Measurements from ENCODE around the gene STAT6. TPM values are rescaled to one million over a fixed set of nuclear protein-coding genes. Genes with fewer than 3 reads are reported as not detected.

The STAT6 gene
- polyA plus RNA-seq, 1 experiment = 79.5 TPM

DNA sequence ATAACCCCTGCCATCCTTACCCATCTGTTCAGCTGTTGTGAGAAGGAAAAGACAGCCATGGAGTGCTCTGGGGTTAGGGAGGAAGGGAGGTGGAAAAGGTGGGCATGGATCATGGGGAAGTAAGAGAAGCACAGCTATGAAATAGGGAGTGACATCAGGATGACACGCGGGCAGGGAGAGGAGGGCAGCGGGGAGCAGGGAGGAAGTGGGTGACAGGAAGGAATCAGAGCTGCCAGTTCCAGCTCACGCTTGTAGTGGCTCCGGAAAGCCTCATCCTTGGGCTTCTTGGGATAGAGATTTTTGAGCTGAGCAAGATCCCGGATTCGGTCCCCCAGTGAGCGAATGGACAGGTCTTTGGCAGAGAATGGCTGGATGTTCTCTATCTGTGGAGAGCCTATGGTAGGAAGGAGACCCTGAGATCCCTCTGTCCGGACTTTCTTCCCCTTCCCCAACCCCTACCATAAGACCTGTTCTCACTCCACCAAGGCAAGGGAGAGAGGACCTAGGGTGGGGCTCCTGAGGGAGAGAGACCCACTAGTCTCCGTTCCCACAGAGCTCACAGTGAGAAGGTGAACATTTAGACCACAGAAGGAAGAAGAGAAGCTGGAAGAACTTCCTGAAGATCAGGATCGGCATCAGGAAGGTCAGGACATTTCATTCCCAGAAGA, 12.0 kb downstream of the STAT6 start:
- DNase-seq (ENCODE audit: low read depth, low spot score) = no peak
- H3K9me3 ChIP-seq (ENCODE audit: control insufficient read depth, insufficient read depth, low read length) = no peaks in the 10 kb centered on the region
- CTCF ChIA-PET = interaction anchor here (2.5 to 2.6 kb wide), 2 partner anchors 13 to 77 kb away, joined by 9 to 10 read pairs; partner anchors contain the start of gene STAT6

DNA sequence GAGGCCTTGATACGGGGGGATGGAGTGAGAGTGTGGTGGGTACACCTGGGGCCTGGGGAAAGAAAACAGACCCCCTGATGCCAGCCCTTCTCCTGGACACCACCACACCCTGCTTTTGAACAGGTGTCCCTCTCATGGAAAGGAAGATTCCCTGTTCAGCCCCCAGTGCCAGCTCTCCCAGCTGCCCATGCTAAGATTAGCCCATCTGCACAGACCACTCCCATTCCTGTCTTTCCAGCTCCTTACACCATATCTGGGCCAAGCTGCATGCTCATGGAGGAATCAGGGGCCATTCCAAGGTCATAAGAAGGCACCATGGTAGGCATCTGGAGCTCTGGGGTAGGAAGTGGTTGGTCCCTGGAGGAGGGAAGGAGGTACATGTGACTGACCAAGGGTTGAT, 12.6 kb downstream of the STAT6 start:
- Histone ChIP-seq H3K4me3 (ENCODE audit: low read depth, low read length) (no peak overlapping the region), H3K27me3 (ENCODE audit: control insufficient read depth, insufficient read depth, low read length) (no peaks in the 10 kb centered on the region), H3K9me3 (ENCODE audit: control insufficient read depth, insufficient read depth, low read length) (no peaks in the 10 kb centered on the region), H3K27ac (ENCODE audit: low read depth, low read length) (no peak overlapping the region)
- TF ChIP-seq, protein P1, sequence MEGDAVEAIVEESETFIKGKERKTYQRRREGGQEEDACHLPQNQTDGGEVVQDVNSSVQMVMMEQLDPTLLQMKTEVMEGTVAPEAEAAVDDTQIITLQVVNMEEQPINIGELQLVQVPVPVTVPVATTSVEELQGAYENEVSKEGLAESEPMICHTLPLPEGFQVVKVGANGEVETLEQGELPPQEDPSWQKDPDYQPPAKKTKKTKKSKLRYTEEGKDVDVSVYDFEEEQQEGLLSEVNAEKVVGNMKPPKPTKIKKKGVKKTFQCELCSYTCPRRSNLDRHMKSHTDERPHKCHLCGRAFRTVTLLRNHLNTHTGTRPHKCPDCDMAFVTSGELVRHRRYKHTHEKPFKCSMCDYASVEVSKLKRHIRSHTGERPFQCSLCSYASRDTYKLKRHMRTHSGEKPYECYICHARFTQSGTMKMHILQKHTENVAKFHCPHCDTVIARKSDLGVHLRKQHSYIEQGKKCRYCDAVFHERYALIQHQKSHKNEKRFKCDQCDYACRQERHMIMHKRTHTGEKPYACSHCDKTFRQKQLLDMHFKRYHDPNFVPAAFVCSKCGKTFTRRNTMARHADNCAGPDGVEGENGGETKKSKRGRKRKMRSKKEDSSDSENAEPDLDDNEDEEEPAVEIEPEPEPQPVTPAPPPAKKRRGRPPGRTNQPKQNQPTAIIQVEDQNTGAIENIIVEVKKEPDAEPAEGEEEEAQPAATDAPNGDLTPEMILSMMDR (IDR thresholded peaks at IDR 0.05; ENCODE audit: low read depth, low read length) = no peak
- CTCF ChIA-PET = interaction anchor here (1.0 to 2.6 kb wide), 3 partner anchors 13 to 77 kb away, joined by 3 to 10 read pairs (median 9); partner anchors contain the start of gene STAT6
- DNase-seq (ENCODE audit: low read depth, low spot score) = no peak
- POLR2A ChIA-PET = interaction anchor here (13.0 kb wide), 1 partner anchor 9 kb away, joined by 258 read pairs; the partner anchor contains the start of gene STAT6

More for the DNA sequence above, 12.0 kb downstream of the STAT6 start:
- H3K27ac ChIP-seq (ENCODE audit: low read depth, low read length) = no peak overlapping the region
- TF ChIP-seq, protein P1 (IDR thresholded peaks at IDR 0.05; ENCODE audit: low read depth, low read length) = no peak
- H3K4me3 ChIP-seq (ENCODE audit: low read depth, low read length) = no peak overlapping the region
- no peaks in the 10 kb centered on the region for H3K27me3 ChIP-seq (ENCODE audit: control insufficient read depth, insufficient read depth, low read length)
- POLR2A ChIA-PET = interaction anchor here (0.8 to 13.0 kb wide), 2 partner anchors 8 to 11 kb away, joined by 3 to 258 read pairs; partner anchors contain the start of gene STAT6

DNA sequence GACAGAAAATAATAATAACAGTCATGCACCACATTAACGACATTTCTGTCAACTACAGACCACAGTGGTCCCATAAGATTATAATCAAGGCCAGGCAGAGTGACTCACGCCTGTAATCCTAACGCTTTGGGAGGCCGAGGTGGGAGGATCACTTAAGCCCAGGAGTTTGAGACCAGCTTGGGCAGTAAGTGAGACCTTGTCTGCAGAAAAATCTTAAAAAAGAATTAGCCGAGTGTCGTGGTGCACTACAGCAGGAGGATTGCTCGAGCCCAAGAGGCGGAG, 13.7 kb downstream of the STAT6 start:
- ChIA-PET CTCF (interaction anchor here (0.6 to 1.7 kb wide), 4 partner anchors 15 to 461 kb away, joined by 3 to 8 read pairs (median 6); no protein-coding TSS in a partner anchor), POLR2A (interaction anchor here (1.7 to 13.0 kb wide), 2 partner anchors 9 to 10 kb away, joined by 6 to 258 read pairs; partner anchors contain the start of gene STAT6)
- DNase-seq (ENCODE audit: low read depth, low spot score) = no peak
- Histone ChIP-seq H3K27ac (ENCODE audit: low read depth, low read length) (no peak overlapping the region), H3K27me3 (ENCODE audit: control insufficient read depth, insufficient read depth, low read length) (no peaks in the 10 kb centered on the region), H3K4me3 (ENCODE audit: low read depth, low read length) (no peak overlapping the region), H3K9me3 (ENCODE audit: control insufficient read depth, insufficient read depth, low read length) (no peaks in the 10 kb centered on the region)
- TF ChIP-seq, protein P1 (IDR thresholded peaks at IDR 0.05; ENCODE audit: low read depth, low read length) = no peak

DNA sequence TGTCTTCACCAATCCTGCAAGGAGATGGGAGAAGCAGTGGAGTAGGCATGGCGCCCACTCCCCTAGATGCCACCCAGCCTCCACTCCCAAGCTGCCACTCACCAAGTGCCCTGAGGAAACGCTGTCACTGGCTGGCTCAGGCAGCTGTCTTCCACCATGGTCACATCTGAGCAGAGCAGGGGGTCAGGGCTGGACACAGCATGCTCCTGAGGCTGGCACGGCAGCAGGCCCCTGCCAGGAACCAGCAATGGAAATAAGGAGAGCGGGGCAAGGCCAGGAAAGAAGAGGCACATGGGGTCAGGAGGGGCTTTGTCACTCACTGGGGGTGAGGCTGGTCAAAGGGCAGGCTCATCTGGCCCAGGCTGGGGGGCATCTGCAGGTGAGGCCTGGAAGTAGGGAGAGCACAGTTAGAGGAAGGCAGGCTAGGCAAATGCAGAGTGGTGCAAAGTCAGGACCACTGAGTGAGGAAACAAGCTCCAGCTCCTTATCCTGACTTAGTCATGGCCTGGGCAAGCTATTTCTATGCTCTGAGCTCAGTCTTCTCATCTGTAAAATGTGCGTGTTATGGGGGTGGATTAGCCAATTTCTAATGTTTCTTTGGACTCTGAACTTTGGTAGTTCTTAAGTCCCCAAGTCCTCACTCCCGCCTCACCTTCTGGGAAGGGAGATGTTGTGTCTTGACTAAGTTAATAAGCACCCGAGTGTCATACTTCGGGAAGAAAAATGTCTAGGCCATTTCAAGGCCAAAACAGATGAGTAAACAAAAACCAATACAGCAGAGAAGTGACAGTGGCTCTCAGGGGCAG, 14.2 kb downstream of the STAT6 start:
- no peaks in the 10 kb centered on the region for H3K9me3 ChIP-seq (ENCODE audit: control insufficient read depth, insufficient read depth, low read length)
- peak overlapping the region; percentile 31 for H3K27ac ChIP-seq (ENCODE audit: low read depth, low read length)
- H3K4me3 ChIP-seq (ENCODE audit: low read depth, low read length) = no peak overlapping the region
- POLR2A ChIA-PET = interaction anchor here (1.6 to 13.0 kb wide), 3 partner anchors 9 to 86 kb away, joined by 6 to 258 read pairs (median 7); partner anchors contain the start of gene STAT6
- CTCF ChIA-PET = interaction anchor here (0.6 to 1.7 kb wide), 4 partner anchors 15 to 88 kb away, joined by 3 to 8 read pairs (median 6); no protein-coding TSS in a partner anchor
- no peak for DNase-seq (ENCODE audit: low read depth, low spot score)
- no peaks in the 10 kb centered on the region for H3K27me3 ChIP-seq (ENCODE audit: control insufficient read depth, insufficient read depth, low read length)
- TF ChIP-seq, protein P1 (IDR thresholded peaks at IDR 0.05; ENCODE audit: low read depth, low read length) = no peak
